Uterus (tissue), 2 donors: Measurements from ENCODE around the gene INO80.

ENCODE experiments used
- POLR2A ChIP-seq, 2 donors: fragments of 450-650 bp; IDR thresholded peaks; one replicate each; pipeline ENCODE4 v1.6.1; 2016; ENCODE audit warnings: antibody characterized with exemption in 2 of 2, mild to moderate bottlenecking in 1 of 2, moderate library complexity in 1 of 2
- TF ChIP-seq, protein P1 (sequence below), 4 experiments: fragments of 200-600 bp in 2 of 4; fragments of 450-650 bp in 2 of 4; sonication (generic) in 2 of 4; IDR thresholded peaks; one replicate each; pipeline ENCODE4 v1.5.1; 2016 to 2019; ENCODE audit warnings: antibody characterized with exemption in 4 of 4, mild to moderate bottlenecking in 2 of 4, moderate library complexity in 1 of 4

DNA sequence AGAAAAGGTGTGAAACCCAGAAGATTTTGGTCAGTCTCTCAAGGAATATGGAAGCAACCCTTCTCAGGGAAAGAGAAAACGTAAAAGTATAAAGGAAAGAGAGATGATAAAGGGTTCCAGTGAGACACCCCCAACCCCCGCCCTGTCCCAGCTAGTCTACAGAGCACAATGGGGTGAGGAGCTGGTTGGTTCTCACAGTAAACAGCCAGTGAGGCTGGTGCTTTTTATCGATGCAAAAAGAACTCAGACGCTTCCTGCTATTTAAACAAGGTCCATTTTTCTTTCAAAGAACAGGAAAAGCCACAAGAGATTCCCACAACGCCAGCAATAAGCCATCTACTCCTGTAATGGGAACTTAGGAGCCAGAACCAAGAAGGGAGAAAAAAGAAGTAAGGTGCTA is 96.9 kb downstream of the INO80 start:
- TF ChIP-seq, protein P1, sequence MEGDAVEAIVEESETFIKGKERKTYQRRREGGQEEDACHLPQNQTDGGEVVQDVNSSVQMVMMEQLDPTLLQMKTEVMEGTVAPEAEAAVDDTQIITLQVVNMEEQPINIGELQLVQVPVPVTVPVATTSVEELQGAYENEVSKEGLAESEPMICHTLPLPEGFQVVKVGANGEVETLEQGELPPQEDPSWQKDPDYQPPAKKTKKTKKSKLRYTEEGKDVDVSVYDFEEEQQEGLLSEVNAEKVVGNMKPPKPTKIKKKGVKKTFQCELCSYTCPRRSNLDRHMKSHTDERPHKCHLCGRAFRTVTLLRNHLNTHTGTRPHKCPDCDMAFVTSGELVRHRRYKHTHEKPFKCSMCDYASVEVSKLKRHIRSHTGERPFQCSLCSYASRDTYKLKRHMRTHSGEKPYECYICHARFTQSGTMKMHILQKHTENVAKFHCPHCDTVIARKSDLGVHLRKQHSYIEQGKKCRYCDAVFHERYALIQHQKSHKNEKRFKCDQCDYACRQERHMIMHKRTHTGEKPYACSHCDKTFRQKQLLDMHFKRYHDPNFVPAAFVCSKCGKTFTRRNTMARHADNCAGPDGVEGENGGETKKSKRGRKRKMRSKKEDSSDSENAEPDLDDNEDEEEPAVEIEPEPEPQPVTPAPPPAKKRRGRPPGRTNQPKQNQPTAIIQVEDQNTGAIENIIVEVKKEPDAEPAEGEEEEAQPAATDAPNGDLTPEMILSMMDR (IDR thresholded peaks at IDR 0.05), result no peak
- TF ChIP-seq POLR2A (IDR thresholded peaks at IDR 0.05), result no peak
